ENCODE results near the gene PLEKHA4.

DNA sequence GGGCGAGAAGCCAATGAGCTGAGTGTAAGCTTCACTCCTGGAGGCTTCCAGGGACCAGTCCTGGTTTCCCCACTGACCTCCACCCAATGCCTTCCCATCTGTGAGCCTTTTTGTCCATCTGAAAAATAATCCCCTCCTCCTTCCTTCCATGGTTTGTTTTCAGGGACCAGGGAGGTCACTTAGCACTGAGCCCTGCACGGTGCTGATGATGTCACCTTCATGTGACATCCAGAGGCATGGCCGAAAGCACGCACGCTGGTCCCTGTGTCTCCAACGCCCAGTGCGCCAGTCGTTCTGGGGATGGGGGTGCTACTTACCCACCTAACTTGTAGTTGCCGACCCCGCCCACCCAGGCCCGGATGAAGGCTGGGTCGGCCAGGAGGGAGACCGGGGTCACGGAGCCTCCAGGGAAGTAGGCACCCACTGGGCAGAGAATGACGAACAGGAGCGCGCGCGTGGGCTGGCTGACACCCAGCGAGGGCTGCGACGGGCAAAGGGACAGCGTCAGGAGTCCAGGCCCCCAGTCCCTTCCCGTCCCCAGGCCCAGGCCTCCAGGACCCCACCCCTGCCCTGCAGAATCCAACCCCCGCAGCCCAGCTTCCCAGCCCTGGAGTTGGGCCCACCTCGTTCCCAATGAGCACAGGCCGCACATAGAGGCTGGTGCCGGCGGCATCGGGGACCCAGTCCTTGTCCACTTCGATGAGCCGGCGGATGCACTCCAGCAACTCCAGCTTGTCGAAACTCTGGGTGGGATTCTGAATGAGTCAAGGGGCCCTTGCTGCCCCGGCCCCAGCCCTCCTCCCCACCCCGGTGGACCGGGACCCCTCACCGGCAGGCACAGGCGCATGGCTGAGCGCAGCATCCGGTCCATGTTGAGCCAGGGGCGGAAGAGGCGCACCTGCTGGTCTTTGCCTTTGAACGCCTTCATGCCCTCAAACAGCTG, 68.8 kb downstream of the PLEKHA4 start:
- TF ChIP-seq, protein P1, sequence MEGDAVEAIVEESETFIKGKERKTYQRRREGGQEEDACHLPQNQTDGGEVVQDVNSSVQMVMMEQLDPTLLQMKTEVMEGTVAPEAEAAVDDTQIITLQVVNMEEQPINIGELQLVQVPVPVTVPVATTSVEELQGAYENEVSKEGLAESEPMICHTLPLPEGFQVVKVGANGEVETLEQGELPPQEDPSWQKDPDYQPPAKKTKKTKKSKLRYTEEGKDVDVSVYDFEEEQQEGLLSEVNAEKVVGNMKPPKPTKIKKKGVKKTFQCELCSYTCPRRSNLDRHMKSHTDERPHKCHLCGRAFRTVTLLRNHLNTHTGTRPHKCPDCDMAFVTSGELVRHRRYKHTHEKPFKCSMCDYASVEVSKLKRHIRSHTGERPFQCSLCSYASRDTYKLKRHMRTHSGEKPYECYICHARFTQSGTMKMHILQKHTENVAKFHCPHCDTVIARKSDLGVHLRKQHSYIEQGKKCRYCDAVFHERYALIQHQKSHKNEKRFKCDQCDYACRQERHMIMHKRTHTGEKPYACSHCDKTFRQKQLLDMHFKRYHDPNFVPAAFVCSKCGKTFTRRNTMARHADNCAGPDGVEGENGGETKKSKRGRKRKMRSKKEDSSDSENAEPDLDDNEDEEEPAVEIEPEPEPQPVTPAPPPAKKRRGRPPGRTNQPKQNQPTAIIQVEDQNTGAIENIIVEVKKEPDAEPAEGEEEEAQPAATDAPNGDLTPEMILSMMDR (optimal IDR thresholded peaks at IDR 0.05 in 1 of 3, IDR thresholded peaks at IDR 0.05 in 1 of 3, conservative IDR thresholded peaks at IDR 0.05 in 1 of 3; ENCODE audit: extremely low read depth in 1 of 3, insufficient read depth in 2 of 3, low read length in 3 of 3), result no peak
- TF ChIP-seq EZH2 (IDR thresholded peaks at IDR 0.05; ENCODE audit: low read length), result no peak
